Measurements from ENCODE around the gene XK. TPM values are rescaled to one million over a fixed set of nuclear protein-coding genes. Genes with fewer than 3 reads are reported as not detected.

The XK gene
- total and polyA plus RNA-seq, 9 of the 15 experiments (the other 6 are each of a cell fraction or from before 2014, with no cell fraction given), result 4.0 to 21.6 (median 11.6) TPM

GRCh38 chrX:37685381-37686359 is at the start of gene XK (continued):
- TF ChIP-seq FOXO4 (CRISPR knock-in tag; IDR thresholded peaks at IDR 0.05) (no peak), POLR2H (tag; IDR thresholded peaks at IDR 0.05; ENCODE audit: low read depth) (0 out of 2 replicates have a peak, but pooled peaks have one; percentile 49), TAF1 (IDR thresholded peaks at IDR 0.05; ENCODE audit: control insufficient read depth, extremely low read depth, insufficient read depth, low read length, severe bottlenecking) (no peak), ADNP (tag; IDR thresholded peaks at IDR 0.05) (no peak; the same call in 1 of the 2 replicates), BCLAF1 (IDR thresholded peaks at IDR 0.05; ENCODE audit: borderline replicate concordance in 1 of 2, control insufficient read depth in 1 of 2, low read depth in 2 of 2, low read length in 1 of 2) (no peak), ZNF140 (CRISPR knock-in tag; IDR thresholded peaks at IDR 0.05) (no peak), ZNF780A (CRISPR knock-in tag; IDR thresholded peaks at IDR 0.05) (no peak), HCFC1 (IDR thresholded peaks at IDR 0.05; ENCODE audit: low read depth, low read length) (no peak), TGIF2 (CRISPR knock-in tag; IDR thresholded peaks at IDR 0.05) (no peak), MNT (conservative IDR thresholded peaks at IDR 0.05) (peak in 1 of 2 experiments; percentile 54; a peak in 1 of 4 replicates), ZNF23 (CRISPR knock-in tag; IDR thresholded peaks at IDR 0.05) (no peak), CTCFL (IDR thresholded peaks at IDR 0.05; ENCODE audit: borderline replicate concordance, insufficient read depth, low read depth, low read length, poor library complexity, severe bottlenecking) (no peak), KDM1A (IDR thresholded peaks at IDR 0.05) (no peak), CREB3L1 (IDR thresholded peaks at IDR 0.05; ENCODE audit: borderline replicate concordance, low read depth) (no peak), PHB2 (IDR thresholded peaks at IDR 0.05; ENCODE audit: low read depth) (no peak)

Measured in K562 (cell line).